Stimulated activated CD4-positive, alpha-beta T cell treated with anti-CD3 and anti-CD28 coated beads, Interleukin-15, amount 100 ng/mL, for 24 hours (primary cell): ENCODE data around the gene FLVCR2.
A peak's percentile ranks its signal among the peaks of the same experiment; 100 is the strongest.

Source experiments
- DNase-seq: peaks from one replicate; pipeline ENCODE4 v3.0.0-alpha.2; 2020

Gene FLVCR2

GRCh38 chr14:75578102-75578785 lies at the start of gene FLVCR2:
Gene FLVCR2, plus strand, starts transcription at chr14:75578620. Its CDS starts 353 bp downstream, at chr14:75578973.
- DNase-seq = peak; percentile 74

- no peak for DNase-seq
These were observed 47.2 kb upstream of the FLVCR2 start for GRCh38 chr14:75531256-75531655.

- no peak for DNase-seq
These were observed 46.6 kb upstream of the FLVCR2 start for GRCh38 chr14:75531660-75532317.

GRCh38 chr14:75533791-75534555 lies 44.4 kb upstream of the FLVCR2 start:
- no peak for DNase-seq

GRCh38 chr14:75535164-75535898 lies 43.1 kb upstream of the FLVCR2 start:
- DNase-seq = no peak

- DNase-seq = no peak
These were observed 41.3 kb upstream of the FLVCR2 start for GRCh38 chr14:75537071-75537470.

- DNase-seq = no peak
These were observed 39.3 kb upstream of the FLVCR2 start for GRCh38 chr14:75539162-75539560.

GRCh38 chr14:75539561-75540478 lies 38.6 kb upstream of the FLVCR2 start:
- DNase-seq = peak; percentile 66

- no peak for DNase-seq
These were observed 38.0 kb upstream of the FLVCR2 start for GRCh38 chr14:75540479-75540851.

GRCh38 chr14:75542588-75543091 lies 35.8 kb upstream of the FLVCR2 start:
- peak; percentile 91 for DNase-seq

GRCh38 chr14:75543253-75543652 lies 35.2 kb upstream of the FLVCR2 start:
- no peak for DNase-seq

GRCh38 chr14:75543786-75544185 lies 34.6 kb upstream of the FLVCR2 start:
- no peak for DNase-seq

- DNase-seq = no peak
These were observed 32.5 kb upstream of the FLVCR2 start for GRCh38 chr14:75545907-75546306.

GRCh38 chr14:75547552-75548250 lies 30.7 kb upstream of the FLVCR2 start:
- DNase-seq = no peak

- DNase-seq = no peak
These were observed 29.9 kb upstream of the FLVCR2 start for GRCh38 chr14:75548544-75548943.

- DNase-seq = peak; percentile 41
These were observed 29.3 kb upstream of the FLVCR2 start for GRCh38 chr14:75549169-75549568.

- no peak for DNase-seq
These were observed 27.4 kb upstream of the FLVCR2 start for GRCh38 chr14:75551021-75551420.

- DNase-seq = no peak
These were observed 25.3 kb upstream of the FLVCR2 start for GRCh38 chr14:75553157-75553556.

GRCh38 chr14:75553761-75554364 lies 24.6 kb upstream of the FLVCR2 start:
- no peak for DNase-seq

GRCh38 chr14:75554482-75554881 lies 23.9 kb upstream of the FLVCR2 start:
- no peak for DNase-seq

GRCh38 chr14:75558440-75558839 lies 20.0 kb upstream of the FLVCR2 start:
- no peak for DNase-seq
